NCI-H1417 (cell line): ENCODE measurements around the gene NXPE1.
"Not testable (repeated sequence)": the region's sequence is repeated elsewhere in the genome, so short reads cannot be mapped to it uniquely, and the experiment has no call there.

Source experiments
- DNase-seq, 3 experiments: peaks; one replicate each; lab custom pipeline; 2025; lab: John Stamatoyannopoulos, UW

Gene NXPE1

DNA sequence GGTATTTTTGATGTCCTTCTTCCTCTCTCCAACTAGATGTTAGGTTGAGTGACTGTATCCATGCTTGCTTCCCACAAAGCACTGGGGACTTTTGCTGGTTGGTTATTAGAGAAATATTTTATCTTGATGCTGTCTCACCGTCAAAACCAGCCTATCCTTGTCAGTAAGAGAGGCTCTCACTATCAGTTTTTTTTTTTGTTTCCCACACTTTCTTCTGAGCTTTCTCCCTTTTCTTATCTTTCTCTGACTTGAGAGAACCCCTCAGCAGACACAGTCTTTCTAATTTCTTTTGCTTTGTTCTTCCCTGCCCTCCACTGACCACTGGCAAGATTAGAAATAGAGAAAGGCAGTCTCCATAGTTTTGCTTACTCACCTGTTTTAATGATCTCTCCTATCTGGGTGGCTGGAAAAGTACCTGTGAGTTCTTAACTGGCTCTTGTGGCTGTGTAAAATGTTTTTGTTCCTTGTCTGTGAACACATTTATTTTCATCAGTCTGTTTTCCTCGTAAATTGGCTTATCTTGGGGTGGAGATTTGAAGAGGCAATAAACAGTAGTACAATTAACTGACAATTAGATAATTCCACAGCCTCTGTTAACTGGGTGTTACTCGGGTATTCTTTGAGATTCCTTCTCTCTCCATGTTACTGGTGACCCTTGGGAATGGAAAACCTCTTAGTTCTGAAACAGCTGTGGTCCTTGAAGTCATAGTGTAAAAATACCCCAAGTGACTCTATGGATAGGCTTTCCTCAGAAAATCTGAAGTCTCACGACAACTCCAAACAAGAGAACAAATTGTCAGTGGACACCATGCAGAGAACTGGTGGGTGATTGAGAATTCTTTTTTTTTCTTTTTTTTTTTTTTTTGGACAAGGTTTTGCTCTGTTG, at the start of gene NXPE1:
Gene NXPE1 (minus strand): TSS at position 457 of the 886 bp plus-strand sequence. CDS start 8,680 bp downstream, outside the sequence.
- DNase-seq, result no peak

- DNase-seq, result no peak
Observed at GRCh38 chr11:114609429-114609828, 49.7 kb upstream of the NXPE1 start.

DNA sequence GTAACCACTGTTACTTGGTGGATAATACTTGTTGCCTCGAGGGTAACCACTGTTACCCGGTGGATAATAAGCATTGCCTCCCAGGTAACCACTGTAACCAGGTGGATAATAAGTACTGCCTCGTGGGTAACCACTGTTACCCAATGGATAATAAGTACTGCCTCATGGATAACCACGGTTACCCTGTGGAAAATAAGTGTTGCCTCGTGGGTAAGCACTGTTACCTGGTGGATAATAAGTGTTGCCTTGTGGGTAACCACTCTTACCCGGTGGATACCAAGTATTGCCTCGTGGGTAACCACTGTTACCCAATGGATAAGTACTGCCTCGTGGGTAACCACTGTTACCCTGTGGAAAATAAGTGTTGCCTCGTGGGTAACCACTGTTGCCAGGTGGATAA, 48.9 kb upstream of the NXPE1 start:
- not testable (repeated sequence) for DNase-seq

- DNase-seq, result no peak
Observed at GRCh38 chr11:114607753-114608459, 48.2 kb upstream of the NXPE1 start.

GRCh38 chr11:114606802-114607075, 47.1 kb upstream of the NXPE1 start:
- not testable (repeated sequence) for DNase-seq

DNA sequence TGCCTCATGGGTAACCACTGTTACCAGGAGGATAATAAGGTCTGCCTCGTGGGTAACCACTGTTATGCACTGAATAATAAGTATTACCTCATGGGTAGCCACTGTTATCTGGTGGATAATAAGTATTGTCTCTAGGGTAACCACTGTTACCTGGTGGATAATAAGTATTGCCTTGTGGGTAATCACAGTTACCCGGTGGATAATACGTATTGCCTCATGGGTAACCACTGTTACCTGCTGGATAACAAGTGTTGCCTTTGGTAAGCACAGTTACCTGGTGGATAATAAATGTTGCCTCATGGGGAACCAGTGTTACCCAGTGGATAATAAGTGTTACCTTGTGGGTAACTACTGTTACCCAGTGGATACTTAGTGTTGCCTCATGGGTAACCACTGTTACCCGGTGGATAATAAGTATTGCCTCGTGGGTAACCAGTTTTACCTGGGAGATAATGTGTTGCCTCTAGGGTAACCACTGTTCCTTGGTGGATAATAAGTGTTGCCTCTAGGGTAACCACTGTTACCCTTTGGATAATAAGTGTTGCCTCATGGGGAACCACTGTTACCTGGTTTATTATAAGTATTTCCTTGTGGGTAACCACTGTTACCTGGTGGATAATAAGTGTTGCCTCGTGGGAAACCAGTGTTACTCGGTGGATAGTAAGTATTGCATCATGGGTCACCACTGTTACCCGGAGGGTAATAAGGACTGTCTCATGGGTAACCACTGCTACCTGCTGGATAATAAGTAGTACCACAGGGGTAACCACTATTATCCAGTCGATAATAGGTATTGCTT, 46.5 kb upstream of the NXPE1 start:
- no peak for DNase-seq

- DNase-seq, result no peak
Observed at GRCh38 chr11:114605370-114605769, 45.7 kb upstream of the NXPE1 start.

- DNase-seq, result no peak
Observed at GRCh38 chr11:114604886-114605285, 45.2 kb upstream of the NXPE1 start.

- no peak for DNase-seq
Observed at GRCh38 chr11:114604179-114604813, 44.6 kb upstream of the NXPE1 start.

DNA sequence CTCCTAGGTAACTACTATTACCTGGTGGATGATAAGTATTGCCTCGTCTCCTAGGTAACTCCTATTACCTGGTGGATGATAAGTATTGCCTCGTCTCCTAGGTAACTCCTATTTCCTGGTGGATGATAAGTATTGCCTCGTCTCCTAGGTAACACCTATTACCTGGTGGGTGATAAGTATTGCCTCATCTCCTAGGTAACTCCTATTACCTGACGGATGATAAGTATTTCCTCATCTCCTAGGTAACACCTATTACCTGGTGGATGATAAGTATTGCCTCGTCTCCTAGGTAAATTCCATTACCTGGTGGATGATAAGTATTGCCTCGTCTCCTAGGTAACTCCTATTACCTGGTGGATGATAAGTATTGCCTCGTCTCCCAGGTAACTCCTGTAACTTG, 43.5 kb upstream of the NXPE1 start:
- peak in 1 of 3 experiments; percentile 45 for DNase-seq

DNA sequence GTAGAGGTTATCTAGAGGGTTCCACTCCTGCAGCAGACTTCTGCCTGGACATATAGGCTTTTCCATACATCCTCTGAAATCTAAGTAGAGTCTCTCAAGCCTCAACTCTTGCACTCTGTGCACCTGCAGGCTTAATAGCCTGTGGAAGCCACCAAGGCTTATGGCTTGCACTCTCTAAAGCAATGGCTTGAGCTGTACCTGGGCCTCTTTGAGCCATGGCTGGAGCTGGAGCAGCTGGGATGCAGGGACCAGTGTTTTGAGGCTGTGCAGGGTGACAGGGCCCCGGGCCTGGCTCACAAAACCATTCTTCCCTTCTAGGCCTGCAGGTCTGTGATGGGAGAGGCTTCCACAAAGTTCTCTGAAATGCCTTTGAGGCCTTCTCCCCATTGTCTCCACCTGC, 38.8 kb upstream of the NXPE1 start:
- no peak for DNase-seq

- no peak for DNase-seq
Observed at GRCh38 chr11:114596175-114596919, 36.7 kb upstream of the NXPE1 start.

DNA sequence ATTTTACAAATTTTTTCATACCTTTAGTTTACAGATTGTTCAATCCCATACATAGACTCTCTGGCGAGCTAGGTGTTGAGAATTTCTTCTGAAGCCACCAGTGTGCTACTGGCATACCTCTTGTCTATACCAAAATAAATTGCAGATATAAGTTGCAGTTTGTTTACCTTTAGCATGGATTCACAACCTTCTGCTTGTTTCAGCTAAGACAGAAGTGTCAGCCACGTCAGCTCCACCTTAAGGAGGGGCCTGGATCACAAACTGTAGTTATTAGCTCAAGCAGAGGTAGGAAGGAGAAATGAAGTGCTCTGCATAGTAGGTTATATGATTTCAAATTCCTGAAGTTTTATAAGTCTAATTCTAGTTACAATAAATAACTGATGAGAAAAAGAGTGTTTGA, 35.9 kb upstream of the NXPE1 start, which contains the start of gene NXPE4:
Gene NXPE4 (minus strand): TSS at position 216 of the 400 bp plus-strand sequence. CDS start 1,027 bp downstream, outside the sequence.
- no peak for DNase-seq

- DNase-seq, result peak in 1 of 3 experiments; percentile 17
Observed at GRCh38 chr11:114594703-114595102, 35.0 kb upstream of the NXPE1 start.

DNA sequence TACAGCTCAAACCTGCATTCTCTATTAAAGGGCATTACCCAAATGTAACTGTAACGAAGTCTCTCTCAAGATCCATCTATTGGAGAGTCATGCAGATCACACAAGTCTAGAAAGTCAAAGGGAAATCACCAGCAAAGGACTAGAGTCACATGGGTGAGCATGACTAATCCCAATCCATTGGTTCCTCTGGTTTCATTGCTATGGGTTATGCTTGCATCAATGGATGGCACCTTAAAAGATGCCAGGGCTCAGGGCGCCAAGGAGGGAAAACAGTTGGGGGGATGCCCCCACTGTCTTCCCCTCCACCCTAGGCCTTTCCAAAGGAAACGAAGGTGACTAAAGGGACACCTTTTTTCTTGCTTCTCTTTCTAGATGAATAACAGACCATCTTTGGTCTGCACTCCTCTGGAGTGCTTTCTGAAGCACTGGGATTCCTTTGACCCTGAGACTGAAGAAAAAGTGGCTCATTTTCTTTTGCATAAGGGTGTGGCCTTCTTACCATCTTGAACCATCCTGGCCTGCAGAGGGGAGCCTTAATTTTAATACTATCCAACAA, 27.8 kb upstream of the NXPE1 start:
- no peak for DNase-seq

DNA sequence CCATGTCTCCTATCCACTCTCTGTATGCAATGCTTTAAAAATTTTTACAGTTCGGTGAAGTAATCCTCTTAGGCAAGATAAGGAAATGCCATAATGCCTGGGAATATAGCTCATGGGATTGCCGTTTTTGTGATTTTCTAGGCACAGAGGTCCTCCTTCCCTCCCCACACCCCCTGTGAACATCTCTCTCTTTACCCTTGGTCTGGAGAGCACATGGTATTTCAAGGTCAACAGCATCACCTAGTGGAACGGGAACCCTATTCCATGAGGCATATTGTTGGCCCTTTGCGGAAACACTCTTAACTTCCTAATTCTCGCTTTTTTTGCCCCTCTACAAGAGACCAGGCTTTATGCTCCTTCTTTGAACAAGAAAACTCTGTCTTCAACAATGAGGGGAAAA, 27.1 kb upstream of the NXPE1 start:
- DNase-seq, result no peak

DNA sequence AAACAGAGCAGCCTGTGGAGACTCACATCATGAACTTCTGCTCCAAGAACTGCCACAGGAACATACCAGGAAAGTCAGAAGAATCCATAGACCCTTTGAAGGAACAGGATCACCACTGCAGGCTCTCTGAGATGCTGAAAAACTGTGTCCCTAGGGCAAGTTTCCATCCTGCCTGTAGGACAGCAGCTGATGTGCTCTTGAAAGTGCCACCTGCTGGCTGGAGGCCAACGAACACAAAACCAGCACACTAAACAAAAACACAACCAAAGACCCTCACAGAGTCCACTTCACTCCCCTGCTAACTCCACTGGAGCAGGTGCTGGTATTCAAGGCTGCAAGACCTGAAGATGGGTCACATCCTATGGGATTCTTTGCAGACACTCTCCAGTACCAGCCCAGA, 12.0 kb upstream of the NXPE1 start:
- no peak for DNase-seq

GRCh38 chr11:114569801-114570200, 10.1 kb upstream of the NXPE1 start:
- DNase-seq, result no peak

- no peak for DNase-seq
Observed at GRCh38 chr11:114566276-114566675, 6.6 kb upstream of the NXPE1 start.

- DNase-seq, result no peak
Observed at GRCh38 chr11:114564831-114565230, 5.2 kb upstream of the NXPE1 start.

DNA sequence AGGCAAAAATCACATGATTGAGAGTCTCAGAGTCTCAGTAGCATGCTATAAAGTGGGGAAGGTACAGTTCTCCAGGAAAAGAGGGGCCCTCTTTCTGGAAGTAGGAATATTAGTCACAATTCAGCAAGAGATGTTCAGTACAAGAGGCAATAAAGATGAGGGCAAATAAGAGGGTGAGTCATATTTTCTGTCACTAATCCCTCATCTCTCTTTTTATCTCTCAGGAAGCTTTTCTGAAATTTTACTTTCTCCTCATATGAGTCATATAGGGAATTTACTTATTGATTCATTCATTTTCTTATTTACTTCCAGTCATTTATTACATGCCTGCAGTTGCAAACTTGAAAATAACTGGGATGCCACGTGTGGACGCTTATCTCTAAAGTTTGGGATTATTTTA, 3.4 kb upstream of the NXPE1 start:
- no peak for DNase-seq
